Measurements from ENCODE around the gene TRRAP.
"Not testable (repeated sequence)": the region's sequence is repeated elsewhere in the genome, so short reads cannot be mapped to it uniquely, and the experiment has no call there.

The TRRAP gene

DNA sequence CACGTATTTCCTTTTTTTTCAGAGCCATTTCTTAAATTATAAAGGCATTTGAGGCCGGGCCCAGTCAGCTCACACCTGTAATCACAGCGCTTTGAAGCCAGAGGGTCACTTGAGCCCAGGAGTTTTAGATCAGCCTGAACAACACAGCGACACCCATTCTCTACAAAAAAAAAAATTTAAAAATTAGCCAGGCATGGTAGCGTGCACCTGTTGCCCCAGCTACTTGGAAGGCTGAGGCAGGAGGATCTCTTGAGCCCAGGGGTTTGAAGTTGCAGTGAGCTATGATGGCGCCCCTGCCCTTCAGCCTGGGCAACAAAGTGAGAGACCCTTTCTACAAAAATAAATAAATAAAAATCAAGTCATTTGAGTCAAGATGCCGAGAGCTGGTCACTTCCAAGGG, 11.6 kb upstream of the TRRAP start:
- DNase-seq = no peak

DNA sequence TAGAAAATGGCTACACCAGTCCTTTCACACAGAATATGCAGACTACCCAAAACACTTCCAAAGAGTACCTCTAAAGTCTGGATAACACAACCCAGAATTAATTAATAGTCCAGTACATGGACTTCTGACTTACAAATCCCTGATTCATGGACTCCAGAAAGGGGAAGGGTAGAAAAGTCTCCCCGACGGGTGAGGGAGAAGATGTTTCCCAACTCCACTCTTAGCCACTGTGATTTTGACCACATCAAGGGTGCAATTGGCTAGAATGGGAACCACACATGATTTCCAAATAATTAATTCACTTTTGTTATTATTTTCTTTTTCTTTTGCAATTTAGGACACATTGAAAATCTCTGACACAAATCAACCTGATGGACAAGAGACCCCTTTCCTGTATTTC, 9.9 kb upstream of the TRRAP start:
- no peak for DNase-seq

DNA sequence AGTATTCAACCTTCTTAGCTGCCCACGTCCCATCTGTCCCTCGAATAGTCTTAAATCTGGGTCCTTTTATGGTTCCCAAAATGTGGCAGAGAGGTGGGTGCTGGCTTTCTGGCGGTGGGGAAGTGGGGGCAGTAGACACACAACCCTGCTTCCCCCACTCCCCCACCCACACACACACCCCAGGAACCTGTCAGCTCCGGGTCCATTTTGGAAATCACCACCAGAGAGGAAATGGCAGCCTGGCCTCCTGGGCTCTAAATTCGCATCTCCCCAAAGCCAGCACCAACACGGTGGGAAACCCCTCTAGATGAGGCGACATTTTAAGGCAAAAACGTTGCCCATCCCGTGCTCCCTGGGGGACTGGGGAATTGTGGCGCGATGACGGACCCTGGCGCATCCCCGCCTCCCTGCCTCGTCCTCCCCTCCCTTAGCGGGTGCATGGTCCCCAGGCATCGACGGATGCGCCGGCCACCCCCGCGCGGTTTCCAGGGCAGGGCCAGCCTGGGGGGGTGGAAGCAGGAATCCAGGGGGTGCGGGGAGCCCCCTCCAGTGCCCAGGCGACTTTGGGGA, 9.2 kb upstream of the TRRAP start:
- DNase-seq = no peak

DNA sequence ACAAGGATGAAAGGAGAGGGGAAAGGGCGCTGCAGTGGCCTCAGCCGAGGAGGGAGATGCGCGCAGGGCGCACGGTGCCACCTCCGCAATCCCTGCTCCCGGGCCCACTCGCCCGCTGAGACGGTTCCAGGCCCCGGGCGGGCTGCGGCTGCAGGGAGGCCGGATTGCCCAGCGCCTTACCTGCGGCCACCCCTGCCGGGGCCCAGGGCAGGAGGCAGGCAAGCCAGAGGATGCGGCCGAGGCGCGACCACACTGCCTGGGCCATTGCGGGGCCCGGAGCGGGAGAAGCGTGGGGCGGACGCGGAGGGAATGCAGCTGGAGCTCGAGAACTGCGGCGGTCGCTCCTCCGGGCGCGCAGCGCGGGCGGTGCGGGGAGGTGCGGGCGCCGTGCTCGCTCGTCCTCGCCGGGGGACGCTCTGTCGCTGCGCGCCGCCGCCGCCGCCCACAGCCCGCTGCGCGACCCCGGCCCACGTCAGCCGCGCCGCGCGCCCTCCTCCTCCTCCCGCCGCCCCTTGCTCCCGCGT, 8.7 kb upstream of the TRRAP start, which contains the start of gene TMEM130:
TMEM130 (minus strand) TSS at position 418 of the 524 bp plus-strand sequence; CDS start at position 265, 153 bp downstream.
- no peak for DNase-seq

DNA sequence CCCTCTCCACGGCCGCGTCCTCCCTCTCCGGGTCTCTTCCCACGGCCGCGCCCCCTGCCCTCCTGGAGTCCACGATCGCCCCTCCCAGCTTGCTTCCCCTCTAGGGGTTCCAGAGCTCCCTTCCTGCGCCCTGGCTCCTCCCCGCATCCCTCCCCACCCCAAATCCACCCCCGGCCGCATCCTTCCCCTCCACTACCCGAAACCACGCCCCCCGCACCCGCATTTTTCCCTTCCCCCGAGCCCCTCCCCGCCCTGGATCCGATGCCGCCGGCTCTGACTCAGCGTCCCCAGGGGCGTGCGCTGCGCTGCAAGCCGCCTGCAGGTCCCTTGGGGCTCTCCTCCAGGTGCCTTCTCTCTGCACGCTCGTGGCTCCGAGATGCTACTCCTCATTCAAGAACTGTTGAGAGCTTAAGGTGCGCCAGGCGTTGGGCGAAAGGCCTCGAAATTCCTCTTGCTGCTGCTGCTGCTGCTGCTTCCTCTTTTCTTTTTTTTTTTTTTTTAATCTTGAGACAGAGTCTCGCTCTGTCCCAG, 8.1 kb upstream of the TRRAP start:
- DNase-seq = peak; percentile 21 to 45 (median 38)

DNA sequence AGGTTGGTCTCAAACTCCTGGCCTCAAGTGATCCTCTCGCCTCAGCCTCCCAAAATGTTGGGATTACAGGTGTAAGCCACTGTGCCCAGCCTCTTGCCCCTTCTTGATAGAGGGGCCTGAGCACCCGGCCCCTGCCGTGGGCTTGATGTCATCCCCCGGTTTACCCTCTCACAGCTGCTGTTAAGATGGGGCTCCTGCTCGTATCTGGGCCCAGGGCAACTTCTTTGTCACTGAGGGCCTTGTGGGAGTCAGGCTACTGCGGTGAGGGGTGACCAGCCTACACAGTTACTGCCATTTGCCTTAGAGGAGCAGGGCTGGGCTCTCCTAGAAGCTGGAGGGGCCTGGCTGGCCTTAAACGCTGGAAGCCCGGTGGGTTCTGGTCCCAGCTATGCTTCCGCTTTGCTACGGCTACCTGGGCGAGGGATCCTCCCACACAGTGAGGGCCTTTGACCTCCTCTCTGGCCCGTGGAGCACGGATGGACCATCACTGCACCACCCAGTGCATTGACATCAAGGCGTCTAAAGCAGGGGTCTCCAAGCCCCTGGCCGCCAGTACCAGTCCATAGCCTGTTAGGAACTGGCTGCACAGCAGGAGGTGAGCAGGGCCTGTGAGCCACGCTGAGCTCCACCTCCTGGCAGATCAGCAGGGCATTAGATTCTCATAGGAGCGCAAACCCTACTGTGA, 7.4 kb upstream of the TRRAP start:
- DNase-seq = no peak

DNA sequence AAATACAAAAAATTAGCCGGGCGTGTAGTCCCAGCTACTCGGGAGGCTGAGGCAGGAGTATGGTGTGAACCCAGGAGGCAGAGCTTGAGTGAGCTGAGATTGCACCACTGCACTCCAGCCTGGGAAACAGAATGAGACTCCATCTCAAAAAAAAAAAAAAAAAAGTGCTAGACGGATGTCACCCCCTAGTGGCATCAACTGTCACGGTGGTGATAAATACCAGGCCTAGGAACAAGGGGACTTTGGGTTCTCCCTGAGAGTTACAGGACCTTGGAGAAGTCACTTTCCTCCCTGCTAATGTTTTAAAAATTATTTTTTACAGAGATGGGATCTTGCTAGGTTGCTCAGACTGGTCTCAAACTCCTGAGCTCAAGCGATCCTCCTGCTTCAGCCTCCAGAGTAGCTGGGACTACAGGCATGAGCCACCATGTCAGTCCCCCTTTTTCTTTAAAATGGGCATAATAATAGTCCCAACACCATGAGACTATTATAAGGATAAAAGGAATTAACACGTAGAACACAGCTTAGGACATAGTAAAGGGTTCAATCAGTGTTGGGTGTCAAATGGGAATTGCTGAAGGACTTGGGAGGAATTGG, 5.9 kb upstream of the TRRAP start:
- DNase-seq = peak in 2 of 5 donors; percentile 15 to 31

DNA sequence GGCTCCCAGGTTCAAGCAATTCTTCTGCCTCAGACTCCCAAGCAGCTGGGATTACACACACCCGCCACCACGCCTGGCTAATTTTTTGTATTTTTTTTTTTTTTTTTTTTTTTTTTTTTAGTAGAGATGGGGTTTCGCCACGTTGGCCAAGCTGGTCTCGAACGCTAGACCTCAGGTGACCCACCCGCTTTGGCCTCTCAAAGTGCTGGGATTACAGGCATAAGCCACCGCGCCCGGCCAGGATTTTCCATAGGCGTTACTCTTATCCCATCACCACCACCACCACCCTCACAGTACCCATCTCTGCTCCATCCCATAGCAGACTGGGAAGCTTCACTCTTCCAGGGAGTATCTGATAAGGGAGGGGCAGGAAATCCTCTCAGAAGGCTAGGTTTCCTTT, 4.7 kb upstream of the TRRAP start:
- DNase-seq = not testable (repeated sequence)

DNA sequence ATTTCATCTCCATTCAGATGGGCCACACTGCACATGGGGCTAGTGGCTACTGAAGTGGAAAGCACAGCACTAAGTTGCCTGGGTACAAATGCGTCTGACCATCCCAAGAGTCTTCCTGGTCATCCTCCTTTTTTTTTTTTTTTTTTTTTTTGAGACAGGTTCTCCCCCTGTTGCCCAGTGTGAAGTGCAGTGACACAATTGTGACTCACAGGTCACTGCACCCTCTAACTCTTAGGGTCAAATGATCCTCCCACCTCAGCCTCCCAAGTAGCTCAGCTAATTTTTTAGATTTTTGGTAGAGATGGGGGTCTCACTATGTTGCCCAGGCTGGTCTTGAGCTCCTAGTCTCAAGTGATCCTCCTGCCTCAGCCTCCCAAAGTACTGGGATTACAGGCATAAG, 3.4 kb upstream of the TRRAP start:
- no peak for DNase-seq

DNA sequence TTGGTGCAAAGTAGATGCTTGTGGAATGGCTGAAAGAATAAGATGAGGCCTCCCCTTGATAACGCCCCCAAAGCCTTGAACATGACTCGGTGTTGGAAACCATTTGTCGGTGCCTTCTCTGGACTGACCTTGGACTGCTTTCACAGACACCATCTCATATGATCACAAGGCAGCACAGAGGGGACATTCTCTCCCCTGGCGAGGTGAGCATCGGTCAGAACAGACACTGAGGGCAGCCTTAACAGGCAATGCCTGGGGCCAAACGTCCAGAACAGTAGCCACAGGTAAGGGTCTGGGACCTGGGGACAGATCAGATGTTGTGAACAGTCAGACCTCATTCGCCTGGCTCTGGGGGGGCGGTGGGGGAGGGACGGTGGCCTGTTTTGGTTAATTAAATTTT, 2.8 kb upstream of the TRRAP start:
- no peak for DNase-seq

DNA sequence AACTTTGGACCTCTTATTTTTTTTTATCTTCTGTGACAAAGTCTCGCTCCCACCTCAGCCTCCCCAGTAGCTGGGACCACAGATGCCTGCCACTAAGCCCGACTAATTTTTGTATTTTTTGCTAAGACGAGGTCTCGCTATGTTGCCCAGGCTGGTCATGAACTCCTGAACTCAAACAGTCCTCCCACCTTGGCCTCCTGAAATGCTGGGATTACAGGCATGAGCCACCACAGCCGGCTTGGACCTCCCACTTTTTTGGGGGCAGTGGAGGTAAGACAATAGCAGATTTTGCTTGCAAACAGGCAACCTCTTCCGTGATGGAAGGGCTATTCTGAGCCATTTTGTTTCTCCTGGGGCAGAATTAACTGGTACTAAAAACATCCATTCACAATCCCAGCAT, 1.2 kb upstream of the TRRAP start:
- no peak for DNase-seq

DNA sequence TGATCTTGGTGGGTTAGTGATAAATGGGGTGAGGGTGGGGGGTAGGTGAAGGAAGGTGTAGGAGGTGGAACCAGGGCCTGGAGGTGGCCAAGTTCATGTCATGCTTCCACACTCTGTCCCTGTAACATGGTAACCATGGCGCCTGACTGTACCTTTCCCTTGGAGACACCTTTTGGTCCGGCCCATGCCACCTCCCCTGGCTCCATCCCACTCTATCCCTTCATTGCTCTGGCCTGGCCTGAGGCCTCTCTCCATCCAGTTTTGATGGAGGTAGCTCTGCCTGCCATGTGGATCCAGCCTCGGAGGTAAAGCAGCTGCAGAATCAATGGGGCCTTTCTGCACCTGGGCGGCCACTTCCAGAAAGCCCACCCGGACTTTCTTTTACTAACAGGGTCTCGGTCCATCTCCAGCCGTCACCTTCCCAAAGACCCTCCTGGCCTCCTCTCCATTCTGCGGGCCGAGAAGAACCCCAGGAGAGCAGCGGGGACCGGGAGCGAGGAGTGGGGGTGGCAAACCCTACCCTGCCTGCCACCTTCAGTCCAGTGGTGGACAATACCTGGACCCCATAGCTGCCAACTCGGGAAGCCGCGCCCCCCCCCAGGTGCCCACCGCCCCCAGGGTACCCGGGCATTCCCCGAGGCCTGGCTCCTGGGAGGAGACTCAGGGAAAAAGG, 504 bp upstream of the TRRAP start:
- DNase-seq = no peak

DNA sequence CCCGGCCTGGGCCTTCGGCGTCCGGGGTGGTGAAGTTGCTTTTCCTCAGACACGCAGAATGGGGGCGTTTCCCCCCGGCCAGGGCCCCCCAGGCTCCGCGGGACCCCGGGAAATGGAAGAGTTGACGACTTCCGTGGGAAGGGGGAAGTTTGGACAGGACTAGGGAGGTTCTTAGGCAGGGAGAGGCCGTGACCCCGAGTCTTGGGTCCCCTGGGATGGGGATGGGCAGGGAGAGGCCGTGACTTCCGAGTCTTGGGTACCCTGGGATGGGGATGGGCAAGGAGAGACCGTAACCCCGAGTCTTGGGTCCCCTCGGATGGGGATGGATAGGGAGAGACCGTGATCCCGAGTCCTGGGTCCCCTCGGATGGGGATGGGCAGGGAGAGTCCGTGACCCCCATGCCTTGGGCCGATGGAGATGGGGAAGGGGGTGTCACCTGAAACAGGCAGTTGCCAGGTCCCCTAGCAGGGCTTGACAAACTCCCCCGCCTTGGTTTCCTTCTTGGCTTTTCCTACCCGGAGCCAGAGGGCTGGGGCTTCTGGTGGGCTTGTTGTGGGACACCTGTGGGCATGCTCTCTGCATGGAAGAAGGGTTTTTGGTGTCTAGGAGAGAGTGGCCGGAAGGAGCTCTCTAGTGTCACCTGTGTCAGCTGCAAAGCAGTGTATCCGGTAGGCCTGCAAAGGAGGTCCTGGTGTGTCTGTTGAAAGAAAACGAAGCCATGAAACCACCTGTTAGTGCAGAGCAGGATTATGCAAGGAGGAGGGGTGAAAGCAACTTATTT, 1.1 kb downstream of the TRRAP start:
- peak; percentile 36 to 86 (median 56) for DNase-seq

DNA sequence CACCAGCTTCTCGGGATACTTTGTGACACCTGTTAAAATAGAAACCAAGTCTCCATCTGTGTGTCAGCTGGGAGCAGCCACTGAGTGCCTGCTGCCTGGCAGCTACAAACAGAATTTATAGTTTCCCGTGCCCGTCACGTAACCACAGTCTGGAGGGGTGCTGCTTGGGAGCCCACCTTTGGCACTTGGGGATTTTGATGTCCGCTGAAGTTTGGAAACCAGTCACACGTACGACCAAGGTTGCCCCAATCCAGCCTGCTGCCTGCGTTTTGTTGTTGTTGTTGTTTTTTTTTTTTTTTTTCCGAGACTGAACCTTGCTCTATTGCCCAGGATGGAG, 1.6 kb downstream of the TRRAP start:
- DNase-seq = no peak

DNA sequence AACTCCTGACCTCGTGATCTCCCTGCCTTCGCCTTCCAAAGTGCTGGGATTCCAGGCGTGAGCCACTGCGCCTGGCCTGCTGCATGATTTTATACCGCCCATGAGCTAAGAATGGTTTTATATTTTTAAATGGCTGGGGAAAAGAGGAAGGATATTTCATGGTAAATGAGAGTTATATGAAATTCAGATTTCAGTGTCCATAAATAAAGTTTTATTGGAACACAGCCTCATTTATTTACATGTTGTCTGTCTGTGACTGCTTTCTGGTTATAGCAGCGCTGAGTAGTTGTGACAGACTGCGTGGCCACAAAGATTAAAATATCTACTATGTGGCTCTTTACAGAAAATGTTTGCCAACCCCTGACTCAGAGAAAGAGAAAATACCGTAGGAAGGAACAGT, 2.2 kb downstream of the TRRAP start:
- DNase-seq = no peak

DNA sequence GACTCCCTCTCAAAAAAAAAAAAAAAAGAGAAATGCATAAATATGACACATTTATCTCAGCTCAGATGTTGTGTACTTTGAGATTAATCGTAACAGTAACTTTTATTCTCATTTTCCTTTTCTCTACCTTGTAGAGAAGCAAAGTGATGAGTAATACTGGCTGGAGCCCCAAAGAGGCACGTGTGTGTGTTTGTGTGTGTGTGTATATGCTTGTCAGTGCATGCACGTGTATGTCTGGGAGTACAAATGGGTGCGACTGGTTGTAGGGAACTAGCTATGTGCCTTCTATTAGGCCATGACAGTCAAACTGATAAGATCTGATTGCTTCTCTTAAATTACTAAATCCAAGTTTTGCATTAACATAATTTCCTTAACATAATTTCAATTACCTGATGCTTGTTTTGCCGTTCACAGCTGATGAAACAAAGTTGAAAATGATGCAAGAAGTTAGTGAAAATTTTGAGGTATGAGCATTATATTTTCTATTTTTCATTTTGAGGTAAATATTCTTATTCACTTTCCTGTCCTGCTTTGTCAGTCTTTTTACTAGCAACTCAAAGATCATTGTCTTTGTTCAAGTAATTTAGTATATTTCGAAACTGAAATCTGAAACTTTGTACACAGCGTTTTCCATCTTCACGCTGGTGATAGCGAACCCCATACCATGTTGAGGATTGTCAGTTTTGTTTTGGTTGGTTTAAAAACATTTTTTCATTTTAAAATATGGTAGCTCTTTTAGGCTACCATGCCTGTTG, 3.4 kb downstream of the TRRAP start:
- DNase-seq = peak in 1 of 5 donors; percentile 50

DNA sequence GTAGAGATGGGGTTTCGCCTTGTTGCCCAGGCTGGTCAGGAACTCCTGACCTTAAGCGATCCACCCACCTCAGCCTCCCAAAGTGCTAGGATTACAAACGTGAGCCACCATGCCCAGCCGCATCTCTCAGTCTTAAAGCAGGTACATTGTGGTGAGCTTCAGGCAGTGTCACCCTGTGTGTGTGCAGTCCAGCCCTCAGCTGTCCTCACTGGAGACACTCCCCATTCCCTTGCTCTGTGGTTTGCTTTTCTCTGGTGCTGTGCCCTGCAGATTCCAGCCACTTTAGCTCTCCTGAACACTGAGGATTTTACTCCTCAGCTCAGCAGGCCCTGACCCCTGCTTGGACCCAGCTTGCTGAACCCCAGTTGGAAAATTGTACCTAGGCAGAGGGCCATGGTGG, 6.1 kb downstream of the TRRAP start:
- DNase-seq = no peak

DNA sequence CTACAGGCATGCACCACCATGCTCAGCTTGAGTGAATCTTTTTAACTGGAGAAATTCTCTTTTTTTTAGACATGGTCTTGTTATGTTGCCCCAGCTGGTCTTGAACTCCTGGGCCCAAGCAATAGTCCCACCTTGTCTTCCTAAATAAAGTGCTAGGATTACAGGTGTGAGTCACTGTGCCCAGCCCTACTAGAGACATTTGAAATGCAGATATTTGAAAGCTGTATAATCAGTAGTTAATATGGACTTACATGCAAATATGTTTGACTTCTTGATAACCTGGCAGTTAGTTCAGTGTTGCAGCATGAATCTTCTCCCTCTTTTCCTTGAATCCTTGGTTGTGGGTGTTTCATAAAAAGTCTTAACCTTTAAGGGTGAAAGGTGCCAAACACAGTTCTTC, 8.7 kb downstream of the TRRAP start:
- DNase-seq = no peak

DNA sequence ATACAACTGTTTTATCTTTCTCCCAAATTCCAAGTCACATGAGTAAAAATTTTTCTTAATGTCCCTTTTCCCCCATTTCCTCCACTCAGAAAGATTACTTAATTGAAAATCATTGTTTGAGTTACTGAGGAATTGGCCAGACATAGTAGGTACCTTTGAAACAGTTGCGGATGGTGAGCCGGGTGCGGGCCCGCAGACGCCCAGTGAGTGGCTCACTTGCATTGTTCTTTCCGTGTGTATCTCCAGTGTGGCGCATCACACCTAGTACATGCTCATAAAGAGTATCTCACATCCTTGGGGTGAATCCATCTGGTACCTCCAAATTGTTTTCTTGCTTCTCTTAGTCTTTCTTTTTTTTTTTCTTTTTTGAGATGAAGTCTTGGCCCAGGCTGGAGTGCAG, 14.3 kb downstream of the TRRAP start:
- DNase-seq = no peak

DNA sequence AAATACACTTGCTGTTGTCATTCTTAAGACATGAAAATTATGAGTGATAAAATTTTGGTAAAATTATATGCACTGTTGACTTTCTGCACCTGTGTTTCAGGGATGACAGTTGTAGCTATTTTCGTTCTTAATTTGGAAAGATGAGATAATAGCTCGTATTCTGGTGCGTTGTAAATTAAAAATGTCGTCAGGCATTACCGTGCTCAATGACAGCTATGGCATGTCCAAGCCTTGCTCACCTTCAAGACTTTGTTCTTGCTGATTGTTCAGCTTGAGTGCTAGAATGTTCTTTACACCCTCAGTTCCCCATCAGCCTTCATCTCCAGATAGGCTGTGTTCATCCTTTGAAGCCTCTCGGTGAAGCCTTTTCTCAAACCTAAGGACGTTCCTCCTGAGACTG, 21.5 kb downstream of the TRRAP start:
- no peak for DNase-seq

DNA sequence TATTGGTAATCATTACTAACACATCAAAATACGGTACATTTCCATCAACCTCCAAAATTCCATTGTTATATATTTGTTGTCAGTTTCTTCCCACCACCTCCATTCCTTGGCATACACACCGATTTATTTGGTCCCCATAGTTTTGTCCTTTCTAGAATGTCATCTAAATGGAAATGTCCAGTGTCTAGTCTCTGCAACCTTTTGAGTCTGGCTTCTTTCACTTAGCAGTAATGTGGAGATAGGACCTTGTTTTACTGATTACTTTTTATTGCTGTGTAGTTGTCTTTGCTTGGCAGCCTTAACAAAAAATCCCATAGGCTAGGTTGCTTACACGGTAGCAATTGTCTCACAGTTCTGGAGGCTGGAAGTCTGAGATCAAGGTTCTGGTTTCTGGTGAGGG, 22.5 kb downstream of the TRRAP start:
- DNase-seq = no peak

DNA sequence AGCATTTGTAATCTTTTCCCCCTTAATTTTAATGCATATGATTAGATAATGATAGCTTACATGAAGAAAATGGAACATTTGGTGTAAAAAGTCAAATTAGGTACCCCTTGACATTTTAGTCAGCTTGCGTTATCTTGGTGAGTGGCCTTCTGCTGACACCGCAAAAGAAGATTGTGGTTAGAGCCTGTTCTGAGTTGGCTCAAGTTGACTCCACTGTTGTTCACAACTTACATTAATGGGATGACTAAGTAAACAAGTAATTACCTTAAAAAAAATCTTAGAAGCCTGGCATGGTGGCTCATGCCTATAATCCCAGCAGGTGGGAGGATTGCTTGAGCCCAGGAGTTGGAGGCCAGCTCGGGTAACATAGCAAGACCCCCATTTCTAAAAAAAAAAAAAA, 24.2 kb downstream of the TRRAP start:
- DNase-seq = no peak

Data from T-helper 1 cell (primary cell).